Left lung (tissue), 10 donors: Measurements from ENCODE around the gene TLE3. TPM values are rescaled to one million over a fixed set of nuclear protein-coding genes. Genes with fewer than 3 reads are reported as not detected.
A peak's percentile ranks its signal among the peaks of the same experiment; 100 is the strongest.

Experiments used
- ATAC-seq: fragments of 200-7000 bp; cut with Tn5 transposase; one replicate; pipeline ENCODE4 v1.9.1; 2020; ENCODE audit warnings: moderate library complexity
- DNase-seq, 4 donors: peaks; one replicate each; pipeline ENCODE4 v3.0.0-alpha.2; 2013 to 2020
- H3K27ac ChIP-seq, 2 donors: fragments of 200-600 bp; sonication (generic) in 1 of 2; one replicate each; pipeline versions ENCODE4 v1.5.0 to v1.8.0; 2020 to 2021
- H3K27me3 ChIP-seq, 2 donors: fragments of 200-600 bp; sonication (generic) in 1 of 2; one replicate each; pipeline versions ENCODE4 v1.5.0 to v1.8.0; 2020 to 2021
- H3K36me3 ChIP-seq, 2 donors: fragments of 200-600 bp; sonication (generic) in 1 of 2; one replicate each; pipeline versions ENCODE4 v1.5.0 to v1.8.0; 2020 to 2021
- H3K4me1 ChIP-seq, 2 donors: fragments of 200-600 bp; one replicate each; pipeline ENCODE4 v1.8.0; 2021
- H3K4me3 ChIP-seq, 2 donors: fragments of 200-600 bp; sonication (generic) in 1 of 2; one replicate each; pipeline versions ENCODE4 v1.5.0 to v1.8.0; 2020 to 2021; ENCODE audit warnings: mild to moderate bottlenecking in 1 of 2
- H3K9me3 ChIP-seq, 2 donors: fragments of 200-600 bp; sonication (generic) in 1 of 2; one replicate each; pipeline versions ENCODE4 v1.5.0 to v1.8.0; 2020 to 2021
- intact Hi-C, 2 donors: fragments of 100-400 bp; cut with DNase I; formaldehyde crosslinking; loops; one replicate each; pipeline versions ENCODE4 v1.11.2 to v1.14.2; 2022
- polyA plus RNA-seq, 6 donors: library from polyadenylated mRNA; unstranded; fragments of 120-200 nt; gene quantifications; one replicate each; pipeline ENCODE4 v1.2.1, GENCODE V29; 2013; ENCODE audit not compliant: insufficient read length in 6 of 6
- total RNA-seq, 2 donors: library from RNA; stranded (reverse); fragmentation: NEBNext Ultra II Directional; extraction: Animal tissue kit (Norgen Biotek cat#: 25700); gene quantifications; one replicate each; pipeline ENCODE4 v1.2.1, GENCODE V29; 2021
- TF ChIP-seq, protein P1 (sequence below), 2 donors: fragments of 200-600 bp; sonication (generic) in 1 of 2; IDR thresholded peaks; one replicate each; pipeline versions ENCODE4 v1.5.0 to v1.8.0; 2021; ENCODE audit warnings: antibody characterized with exemption in 2 of 2
- donor health status: DM: no; HTN: yes; CAD: no.
- donor health status: DM: no; HTN: no; CAD: no.

The TLE3 gene
- total and polyA plus RNA-seq, 8 donors: 48.2 to 77.2 (median 62.0) TPM

- no peak for ATAC-seq
- TF ChIP-seq, protein P1, sequence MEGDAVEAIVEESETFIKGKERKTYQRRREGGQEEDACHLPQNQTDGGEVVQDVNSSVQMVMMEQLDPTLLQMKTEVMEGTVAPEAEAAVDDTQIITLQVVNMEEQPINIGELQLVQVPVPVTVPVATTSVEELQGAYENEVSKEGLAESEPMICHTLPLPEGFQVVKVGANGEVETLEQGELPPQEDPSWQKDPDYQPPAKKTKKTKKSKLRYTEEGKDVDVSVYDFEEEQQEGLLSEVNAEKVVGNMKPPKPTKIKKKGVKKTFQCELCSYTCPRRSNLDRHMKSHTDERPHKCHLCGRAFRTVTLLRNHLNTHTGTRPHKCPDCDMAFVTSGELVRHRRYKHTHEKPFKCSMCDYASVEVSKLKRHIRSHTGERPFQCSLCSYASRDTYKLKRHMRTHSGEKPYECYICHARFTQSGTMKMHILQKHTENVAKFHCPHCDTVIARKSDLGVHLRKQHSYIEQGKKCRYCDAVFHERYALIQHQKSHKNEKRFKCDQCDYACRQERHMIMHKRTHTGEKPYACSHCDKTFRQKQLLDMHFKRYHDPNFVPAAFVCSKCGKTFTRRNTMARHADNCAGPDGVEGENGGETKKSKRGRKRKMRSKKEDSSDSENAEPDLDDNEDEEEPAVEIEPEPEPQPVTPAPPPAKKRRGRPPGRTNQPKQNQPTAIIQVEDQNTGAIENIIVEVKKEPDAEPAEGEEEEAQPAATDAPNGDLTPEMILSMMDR (IDR thresholded peaks at IDR 0.05): no peak
- Histone ChIP-seq H3K36me3 (peaks cover 0 to 100% of the 10 kb centered on the region in 2 donors), H3K9me3 (no peaks in the 10 kb centered on the region), H3K27ac (no peak overlapping the region), H3K4me3 (no peak overlapping the region), H3K27me3 (no peaks in the 10 kb centered on the region), H3K4me1 (no peaks in the 10 kb centered on the region)
- no peak for DNase-seq
- intact Hi-C loops: no loop called here
These were observed 42.1 kb downstream of the TLE3 start for GRCh38 chr15:70055601-70056051.

DNA sequence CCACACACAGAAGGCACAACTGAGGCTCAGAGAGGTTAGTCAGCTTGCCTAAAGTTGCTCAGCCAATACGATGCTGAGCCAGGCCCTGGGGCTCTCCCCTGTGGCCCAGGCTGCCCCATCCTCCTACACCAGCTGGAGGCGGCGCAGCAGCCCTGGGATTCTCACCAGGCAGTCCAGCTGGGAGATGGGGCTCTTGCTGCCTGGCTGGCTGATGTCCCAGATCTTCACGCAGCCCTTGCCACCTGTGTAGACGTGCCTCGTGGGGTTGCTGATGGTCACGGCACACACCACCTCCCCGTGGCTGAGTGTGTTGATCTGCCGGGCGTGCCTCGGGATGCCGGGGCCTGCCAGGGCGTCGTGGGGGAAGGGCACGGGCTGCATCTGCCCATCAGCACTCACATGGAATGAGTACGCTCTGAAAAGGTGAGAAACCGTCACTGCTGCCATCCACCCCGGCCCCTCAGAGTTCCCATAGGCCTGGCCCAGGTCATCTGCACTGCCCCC, 42.8 kb downstream of the TLE3 start:
- Histone ChIP-seq H3K4me3 (no peak overlapping the region), H3K36me3 (peaks cover 0 to 100% of the 10 kb centered on the region in 2 donors), H3K27ac (no peak overlapping the region), H3K9me3 (no peaks in the 10 kb centered on the region), H3K27me3 (no peaks in the 10 kb centered on the region), H3K4me1 (no peaks in the 10 kb centered on the region)
- no peak for ATAC-seq
- intact Hi-C loops: no loop called here
- DNase-seq: no peak
- TF ChIP-seq, protein P1 (IDR thresholded peaks at IDR 0.05): no peak

- Histone ChIP-seq H3K36me3 (peaks cover 0 to 100% of the 10 kb centered on the region in 2 donors), H3K27me3 (no peaks in the 10 kb centered on the region), H3K4me3 (no peak overlapping the region), H3K9me3 (no peaks in the 10 kb centered on the region), H3K4me1 (no peaks in the 10 kb centered on the region), H3K27ac (no peak overlapping the region)
- intact Hi-C loops: no loop called here
- ATAC-seq (no peak), DNase-seq (peak in 1 of 4 donors; percentile 60)
- TF ChIP-seq, protein P1 (IDR thresholded peaks at IDR 0.05): no peak
These were observed 43.4 kb downstream of the TLE3 start for GRCh38 chr15:70054366-70054765.

GRCh38 chr15:70053716-70054229, 43.9 kb downstream of the TLE3 start:
- Histone ChIP-seq H3K9me3 (no peaks in the 10 kb centered on the region), H3K27me3 (no peaks in the 10 kb centered on the region), H3K4me3 (no peak overlapping the region), H3K36me3 (peaks cover 0 to 100% of the 10 kb centered on the region in 2 donors), H3K27ac (no peak overlapping the region), H3K4me1 (no peaks in the 10 kb centered on the region)
- ATAC-seq: no peak
- TF ChIP-seq, protein P1 (IDR thresholded peaks at IDR 0.05): no peak
- intact Hi-C loops: no loop called here
- no peak for DNase-seq

GRCh38 chr15:70053001-70053715, 44.6 kb downstream of the TLE3 start:
- Histone ChIP-seq H3K27ac (no peak overlapping the region), H3K4me1 (peaks cover 0 to 3% of the 10 kb centered on the region in 2 donors), H3K4me3 (no peak overlapping the region), H3K9me3 (no peaks in the 10 kb centered on the region), H3K27me3 (no peaks in the 10 kb centered on the region), H3K36me3 (peaks cover 0 to 100% of the 10 kb centered on the region in 2 donors)
- intact Hi-C loops: no loop called here
- ATAC-seq (no peak), DNase-seq (peak in 1 of 4 donors; percentile 50)
- TF ChIP-seq, protein P1 (IDR thresholded peaks at IDR 0.05): no peak
